H9 (cell line): ENCODE data around the gene FRAT1. TPM values are rescaled to one million over a fixed set of nuclear protein-coding genes. Genes with fewer than 3 reads are reported as not detected.

Experiments
- DNase-seq: peaks from one replicate; pipeline ENCODE4 v3.0.0-alpha.2; 2017
- H2AFZ ChIP-seq: one replicate; pipeline ENCODE4 v1.6.1; 2013; ENCODE audit warnings: mild to moderate bottlenecking, low read length, control low read depth, moderate library complexity
- H2AK5ac ChIP-seq: 2 replicates; pipeline ENCODE4 v1.6.1; 2013; ENCODE audit warnings: low read length, control low read depth, mixed read lengths; ENCODE audit not compliant: insufficient read length
- H2BK120ac ChIP-seq: one replicate; pipeline ENCODE4 v1.6.1; 2013; ENCODE audit warnings: low read depth, mild to moderate bottlenecking, low read length, control low read depth, inconsistent platforms; ENCODE audit not compliant: poor library complexity, severe bottlenecking
- H2BK12ac ChIP-seq: 2 replicates; pipeline ENCODE4 v1.6.1; 2013; ENCODE audit warnings: low read length, control low read depth, mixed read lengths, low read depth; ENCODE audit not compliant: insufficient read length
- H2BK15ac ChIP-seq: 2 replicates; pipeline ENCODE4 v1.6.1; 2013; ENCODE audit warnings: low read depth, low read length, control low read depth
- H2BK20ac ChIP-seq: one replicate; pipeline ENCODE4 v1.6.1; 2013; ENCODE audit warnings: low read depth, mild to moderate bottlenecking, low read length, control low read depth, inconsistent platforms; ENCODE audit not compliant: poor library complexity, severe bottlenecking
- H2BK5ac ChIP-seq: 2 replicates; pipeline ENCODE4 v1.6.1; 2013; ENCODE audit warnings: low read length, control low read depth, mixed read lengths; ENCODE audit not compliant: insufficient read length
- H3K14ac ChIP-seq: 2 replicates; pipeline ENCODE4 v1.6.1; 2013; ENCODE audit warnings: low read length, control low read depth; ENCODE audit not compliant: insufficient read depth
- H3K18ac ChIP-seq: 2 replicates; pipeline ENCODE4 v1.6.1; 2013; ENCODE audit warnings: low read depth, mild to moderate bottlenecking, mixed read lengths, low read length, control low read depth; ENCODE audit not compliant: insufficient read length
- H3K23ac ChIP-seq: 2 replicates; pipeline ENCODE4 v1.6.1; 2013; ENCODE audit warnings: low read length, control low read depth, mixed read lengths, low read depth; ENCODE audit not compliant: insufficient read length
- H3K23me2 ChIP-seq: 2 replicates; pipeline ENCODE4 v1.6.1; 2013; ENCODE audit warnings: low read depth, mild to moderate bottlenecking, mixed read lengths, low read length, control low read depth; ENCODE audit not compliant: insufficient read length, poor library complexity, severe bottlenecking
- H3K27ac ChIP-seq: 2 replicates; pipeline ENCODE4 v1.5.1; 2013; ENCODE audit warnings: low read length, control low read depth, mixed read lengths, low read depth; ENCODE audit not compliant: insufficient read length
- H3K27me3 ChIP-seq: 2 replicates; pipeline ENCODE4 v1.6.1; 2013; ENCODE audit warnings: low read length, control low read depth, inconsistent platforms; ENCODE audit not compliant: insufficient read depth
- H3K4ac ChIP-seq: 2 replicates; pipeline ENCODE4 v1.6.1; 2013; ENCODE audit warnings: low read depth, mild to moderate bottlenecking, control low read depth, inconsistent platforms, low read length, moderate library complexity
- H3K4me1 ChIP-seq: 2 replicates; pipeline ENCODE4 v1.6.1; 2013; ENCODE audit warnings: low read length, control low read depth, inconsistent platforms; ENCODE audit not compliant: insufficient read depth
- H3K4me2 ChIP-seq: 2 replicates; pipeline ENCODE4 v1.6.1; 2013; ENCODE audit warnings: low read length, control low read depth, mixed read lengths; ENCODE audit not compliant: insufficient read length, insufficient read depth
- H3K56ac ChIP-seq: 2 replicates; pipeline ENCODE4 v1.6.1; 2013; ENCODE audit warnings: low read depth, mild to moderate bottlenecking, mixed read lengths, low read length, control low read depth; ENCODE audit not compliant: insufficient read length
- H3K79me1 ChIP-seq: 2 replicates; pipeline ENCODE4 v1.6.1; 2013; ENCODE audit warnings: low read depth, mild to moderate bottlenecking, moderate library complexity, low read length, control low read depth, inconsistent platforms; ENCODE audit not compliant: insufficient read depth, poor library complexity, severe bottlenecking
- H3K79me2 ChIP-seq: 2 replicates; pipeline ENCODE4 v1.6.1; 2013; ENCODE audit warnings: low read length, control low read depth, inconsistent platforms; ENCODE audit not compliant: insufficient read depth
- H3K9ac ChIP-seq: 2 replicates; pipeline ENCODE4 v1.6.1; 2013; ENCODE audit warnings: low read length, control low read depth, mixed read lengths; ENCODE audit not compliant: insufficient read length; ENCODE audit errors: extremely low read depth
- H3K9me3 ChIP-seq: one replicate; pipeline ENCODE4 v1.6.1; 2013; ENCODE audit warnings: low read depth, low read length, inconsistent platforms; ENCODE audit not compliant: control insufficient read depth
- H3T11ph ChIP-seq: one replicate; pipeline ENCODE4 v1.6.1; 2013; ENCODE audit warnings: mild to moderate bottlenecking, low read length, control low read depth, inconsistent platforms
- H4K20me1 ChIP-seq: one replicate; pipeline ENCODE4 v1.6.1; 2013; ENCODE audit not compliant: control insufficient read depth, insufficient read length, insufficient read depth
- H4K5ac ChIP-seq: 2 replicates; pipeline ENCODE4 v1.6.1; 2013; ENCODE audit warnings: low read depth, mild to moderate bottlenecking, mixed read lengths, low read length, control low read depth; ENCODE audit not compliant: insufficient read length
- H4K8ac ChIP-seq: replicated peaks from 2 replicates; pipeline ENCODE4 v1.6.1; 2013; ENCODE audit warnings: low read length, control low read depth, mixed read lengths, low read depth; ENCODE audit not compliant: insufficient read length
- H4K91ac ChIP-seq: 2 replicates; pipeline ENCODE4 v1.6.1; 2013; ENCODE audit warnings: low read depth, mild to moderate bottlenecking, moderate library complexity, mixed read lengths, low read length, control low read depth; ENCODE audit not compliant: insufficient read length
- H3K27ac Mint-ChIP-seq, 3 experiments: 2 replicates in 2 of 3; 3 replicates in 1 of 3; pipeline ENCODE4 v1.8.0; 2020 to 2021; ENCODE audit warnings: mixed read lengths in 3 of 3, mild to moderate bottlenecking in 1 of 3, moderate library complexity in 1 of 3
- H3K27me3 Mint-ChIP-seq: 2 replicates; pipeline ENCODE4 v1.8.0; 2021; ENCODE audit warnings: low read depth, mild to moderate bottlenecking, moderate library complexity, mixed read lengths
- H3K36me3 Mint-ChIP-seq, 3 experiments: 2 replicates in 2 of 3; 3 replicates in 1 of 3; pipeline ENCODE4 v1.8.0; 2020 to 2021; ENCODE audit warnings: low read depth in 3 of 3, mixed read lengths in 3 of 3; ENCODE audit not compliant: insufficient read depth in 1 of 3
- H3K4me1 Mint-ChIP-seq, 2 experiments: 2 replicates each; pipeline ENCODE4 v1.8.0; 2020; ENCODE audit warnings: mixed read lengths in 2 of 2
- H3K4me3 Mint-ChIP-seq, 2 experiments: 2 replicates in 1 of 2; 3 replicates in 1 of 2; pipeline ENCODE4 v1.8.0; 2020 to 2021; ENCODE audit warnings: mild to moderate bottlenecking in 2 of 2, mixed read lengths in 2 of 2, moderate library complexity in 1 of 2
- H3K9me3 Mint-ChIP-seq, 2 experiments: 2 replicates in 1 of 2; 3 replicates in 1 of 2; pipeline ENCODE4 v1.8.0; 2020; ENCODE audit warnings: mild to moderate bottlenecking in 2 of 2, mixed read lengths in 2 of 2, moderate library complexity in 1 of 2
- WGBS: extraction: QIAGEN DNeasy Blood & Tissue Kit; methylation state at CpG from one replicate; pipeline ENCODE4 v1.1.7; 2013; ENCODE audit warnings: missing lambda C conversion rate, low lambda C conversion rate, mixed read lengths; ENCODE audit not compliant: insufficient read length; ENCODE audit errors: extremely low coverage; 5-methylcytosine and 5-hydroxymethylcytosine counted together
- total RNA-seq: library from RNA; stranded (reverse); gene quantifications from 2 replicates; pipeline ENCODE4 v1.2.1, GENCODE V29; 2021
- TF ChIP-seq, protein P1 (sequence below): fragments of 200-600 bp; sonication (generic); conservative IDR thresholded peaks from 3 replicates; pipeline ENCODE4 v1.8.0; 2021; ENCODE audit warnings: antibody characterized with exemption, mild to moderate bottlenecking

The FRAT1 gene
- total RNA-seq, 1 experiment from 2014 or later: 7.3 TPM

GRCh38 chr10:97336446-97336845 lies 17.4 kb downstream of the FRAT1 start:
- Mint-ChIP-seq H3K27ac (peak overlapping the region; percentile 93 to 99 (median 98)), H3K4me3 (peak overlapping the region; percentile 66 to 67), H3K27me3 (no peaks in the 10 kb centered on the region; the same call in 1 of the 2 replicates), H3K36me3 (peaks cover 2 to 28% (median 22%) of the 10 kb centered on the region in 3 experiments), H3K4me1 (peaks cover 49 to 60% of the 10 kb centered on the region in 2 experiments), H3K9me3 (peaks cover 2 to 3% of the 10 kb centered on the region in 2 experiments; a peak in 1 of 5 replicates)
- no peak overlapping the region for H4K5ac ChIP-seq
- H2BK20ac ChIP-seq: no peak overlapping the region
- no peak overlapping the region for H4K91ac ChIP-seq
- no peak overlapping the region for H3K27ac ChIP-seq
- H3T11ph ChIP-seq: no peak overlapping the region
- WGBS: no CpG with 5 or more reads among the region's 5 CpGs
- no peak overlapping the region for H2BK15ac ChIP-seq
- TF ChIP-seq, protein P1, sequence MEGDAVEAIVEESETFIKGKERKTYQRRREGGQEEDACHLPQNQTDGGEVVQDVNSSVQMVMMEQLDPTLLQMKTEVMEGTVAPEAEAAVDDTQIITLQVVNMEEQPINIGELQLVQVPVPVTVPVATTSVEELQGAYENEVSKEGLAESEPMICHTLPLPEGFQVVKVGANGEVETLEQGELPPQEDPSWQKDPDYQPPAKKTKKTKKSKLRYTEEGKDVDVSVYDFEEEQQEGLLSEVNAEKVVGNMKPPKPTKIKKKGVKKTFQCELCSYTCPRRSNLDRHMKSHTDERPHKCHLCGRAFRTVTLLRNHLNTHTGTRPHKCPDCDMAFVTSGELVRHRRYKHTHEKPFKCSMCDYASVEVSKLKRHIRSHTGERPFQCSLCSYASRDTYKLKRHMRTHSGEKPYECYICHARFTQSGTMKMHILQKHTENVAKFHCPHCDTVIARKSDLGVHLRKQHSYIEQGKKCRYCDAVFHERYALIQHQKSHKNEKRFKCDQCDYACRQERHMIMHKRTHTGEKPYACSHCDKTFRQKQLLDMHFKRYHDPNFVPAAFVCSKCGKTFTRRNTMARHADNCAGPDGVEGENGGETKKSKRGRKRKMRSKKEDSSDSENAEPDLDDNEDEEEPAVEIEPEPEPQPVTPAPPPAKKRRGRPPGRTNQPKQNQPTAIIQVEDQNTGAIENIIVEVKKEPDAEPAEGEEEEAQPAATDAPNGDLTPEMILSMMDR: no peak
- no peak overlapping the region for H3K9ac ChIP-seq
- no peak overlapping the region for H3K56ac ChIP-seq
- no peak overlapping the region for H2BK120ac ChIP-seq
- no peak overlapping the region for H2BK12ac ChIP-seq
- peaks cover 13% of the 10 kb centered on the region for H3K4me1 ChIP-seq
- no peaks in the 10 kb centered on the region for H3K79me1 ChIP-seq
- peaks cover 11% of the 10 kb centered on the region; the same call in 1 of the 2 replicates for H3K79me2 ChIP-seq
- no peak overlapping the region for H2BK5ac ChIP-seq
- H4K20me1 ChIP-seq: peaks cover 3% of the 10 kb centered on the region
- DNase-seq: no peak
- H3K4me2 ChIP-seq: peak overlapping the region; percentile 35
- no peaks in the 10 kb centered on the region for H3K9me3 ChIP-seq
- no peak overlapping the region for H3K14ac ChIP-seq
- no peak overlapping the region for H3K23ac ChIP-seq
- H3K27me3 ChIP-seq: no peaks in the 10 kb centered on the region
- peaks cover 20% of the 10 kb centered on the region for H3K23me2 ChIP-seq
- no peak overlapping the region for H4K8ac ChIP-seq
- no peak overlapping the region for H3K18ac ChIP-seq
- H2AFZ ChIP-seq: no peak overlapping the region
- no peak overlapping the region for H3K4ac ChIP-seq
- H2AK5ac ChIP-seq: no peak overlapping the region
